Peyer's patch (tissue), 4 donors: ENCODE results near the gene ADGB.

Experiments used
- CTCF ChIP-seq, 6 experiments: fragments of 450-650 bp in 4 of 6; fragments of 200-600 bp in 2 of 6; sonication (generic) in 1 of 6; IDR thresholded peaks; one replicate each; pipeline ENCODE4 v1.5.1; 2017 to 2019; ENCODE audit warnings: antibody characterized with exemption in 6 of 6, mild to moderate bottlenecking in 3 of 6, moderate library complexity in 1 of 6
- POLR2A ChIP-seq, 2 donors: fragments of 450-650 bp; IDR thresholded peaks; one replicate each; pipeline ENCODE4 v1.5.1; 2017; ENCODE audit warnings: antibody characterized with exemption in 2 of 2, mild to moderate bottlenecking in 2 of 2, moderate library complexity in 2 of 2

- TF ChIP-seq CTCF (IDR thresholded peaks at IDR 0.05) (no peak), POLR2A (IDR thresholded peaks at IDR 0.05) (no peak)
These were observed 259.2 kb downstream of the ADGB start for GRCh38 chr6:146857980-146858347.
